Mucosa of gallbladder (tissue), 1 donor: ENCODE results near the gene FTSJ1. TPM values are rescaled to one million over a fixed set of nuclear protein-coding genes. Genes with fewer than 3 reads are reported as not detected.
"Not testable (repeated sequence)": the region's sequence is repeated elsewhere in the genome, so short reads cannot be mapped to it uniquely, and the experiment has no call there.

ENCODE experiments used
- DNase-seq: peaks from one replicate; pipeline ENCODE4 v3.0.0-alpha.2; 2020; ENCODE audit warnings: low spot score
- total RNA-seq: library from RNA; stranded (reverse); gene quantifications from one replicate; pipeline ENCODE4 v1.2.1, GENCODE V29; 2021
- donor health status: DM: no; HTN: no; CAD: no.

Gene FTSJ1, protein sequence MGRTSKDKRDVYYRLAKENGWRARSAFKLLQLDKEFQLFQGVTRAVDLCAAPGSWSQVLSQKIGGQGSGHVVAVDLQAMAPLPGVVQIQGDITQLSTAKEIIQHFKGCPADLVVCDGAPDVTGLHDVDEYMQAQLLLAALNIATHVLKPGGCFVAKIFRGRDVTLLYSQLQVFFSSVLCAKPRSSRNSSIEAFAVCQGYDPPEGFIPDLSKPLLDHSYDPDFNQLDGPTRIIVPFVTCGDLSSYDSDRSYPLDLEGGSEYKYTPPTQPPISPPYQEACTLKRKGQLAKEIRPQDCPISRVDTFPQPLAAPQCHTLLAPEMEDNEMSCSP
- total RNA-seq: 24.6 TPM

- DNase-seq: peak; percentile 93
Measured at GRCh38 chrX:48475774-48476577, at the start of gene FTSJ1. TSS of gene FTSJ1 (plus strand) at chrX:48476199. CDS start at chrX:48478048, 1,849 bp downstream.

GRCh38 chrX:48427027-48427716, 48.8 kb upstream of the FTSJ1 start:
- DNase-seq: not testable (repeated sequence)

DNA sequence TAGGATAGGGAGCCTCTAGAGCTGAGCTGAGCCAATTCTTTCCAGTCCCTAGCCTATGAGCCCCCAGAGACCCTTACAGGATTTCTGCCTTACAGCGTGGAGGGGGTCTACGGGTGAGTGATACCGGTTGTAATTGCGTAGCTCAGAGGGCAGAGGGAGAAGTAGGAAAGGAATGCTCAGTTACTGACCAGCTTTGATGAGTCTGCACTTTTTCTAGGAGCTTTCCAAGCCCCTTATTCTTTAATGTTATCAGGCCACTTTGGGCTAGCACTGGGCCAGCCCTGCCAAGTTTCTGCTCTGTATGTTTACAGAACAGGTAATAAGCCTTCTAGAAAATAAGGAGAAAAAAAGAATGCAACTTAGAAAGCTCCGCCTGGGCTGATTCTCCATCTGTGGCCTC, 46.4 kb upstream of the FTSJ1 start:
- not testable (repeated sequence) for DNase-seq

- DNase-seq: not testable (repeated sequence)
Measured at GRCh38 chrX:48430166-48430565, 45.8 kb upstream of the FTSJ1 start.

DNA sequence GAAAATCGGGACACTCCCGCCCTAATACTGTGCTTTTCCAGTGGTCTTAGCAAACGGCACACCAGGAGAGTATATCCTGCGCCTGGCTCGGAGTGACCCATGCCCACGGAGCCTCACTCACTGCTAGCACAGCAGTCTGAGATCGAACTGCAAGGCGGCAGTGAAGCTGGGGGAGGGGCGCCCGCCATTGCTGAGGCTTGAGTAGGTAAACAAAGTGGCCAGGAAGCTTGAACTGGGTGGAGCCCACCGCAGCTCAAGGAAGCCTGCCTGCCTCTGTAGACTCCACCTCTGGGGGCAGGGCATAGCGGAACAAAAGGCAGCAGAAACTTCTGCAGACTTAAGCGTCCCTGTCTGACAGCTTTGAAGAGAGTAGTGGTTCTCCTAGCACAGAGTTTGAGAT, 42.3 kb upstream of the FTSJ1 start:
- not testable (repeated sequence) for DNase-seq

DNA sequence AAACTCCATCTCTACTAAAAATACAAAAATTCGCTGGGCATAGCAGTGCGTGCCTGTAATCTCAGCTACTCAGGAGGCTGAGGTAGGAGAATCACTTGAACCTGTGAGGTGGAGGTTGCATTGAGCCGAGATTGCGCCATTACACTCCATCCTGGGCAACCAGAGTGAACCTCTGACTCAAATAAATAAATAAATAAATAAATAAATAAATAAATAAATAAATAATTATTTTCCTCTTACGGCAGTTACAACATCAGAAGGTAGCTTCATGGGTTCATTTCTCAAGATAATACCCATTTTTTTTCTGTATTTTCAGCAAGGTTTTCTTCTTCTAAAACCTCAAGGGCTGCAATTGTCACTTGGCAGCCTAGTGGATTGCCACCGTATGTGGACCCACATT, 28.8 kb upstream of the FTSJ1 start:
- DNase-seq: not testable (repeated sequence)

GRCh38 chrX:48450076-48450475, 25.9 kb upstream of the FTSJ1 start:
- no peak for DNase-seq

DNA sequence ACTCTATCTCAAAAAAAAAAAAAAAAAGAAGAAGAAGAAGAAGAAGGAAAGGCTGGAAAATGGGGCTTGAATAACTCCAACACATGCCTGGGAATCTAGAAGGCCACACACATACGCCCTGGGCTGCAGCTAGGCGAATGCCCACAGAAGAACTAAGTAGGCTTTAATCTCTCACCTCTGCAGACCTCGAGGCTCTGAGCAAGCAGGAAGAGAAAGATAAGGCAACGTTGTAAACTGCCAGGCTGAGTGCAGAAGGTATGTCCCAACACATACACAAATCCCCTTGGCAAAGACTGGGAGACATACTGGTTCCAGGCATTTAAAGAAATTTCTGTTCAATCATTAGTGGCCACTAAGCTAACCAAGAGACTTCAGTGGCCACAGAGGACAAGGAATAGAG, 24.3 kb upstream of the FTSJ1 start:
- no peak for DNase-seq

DNA sequence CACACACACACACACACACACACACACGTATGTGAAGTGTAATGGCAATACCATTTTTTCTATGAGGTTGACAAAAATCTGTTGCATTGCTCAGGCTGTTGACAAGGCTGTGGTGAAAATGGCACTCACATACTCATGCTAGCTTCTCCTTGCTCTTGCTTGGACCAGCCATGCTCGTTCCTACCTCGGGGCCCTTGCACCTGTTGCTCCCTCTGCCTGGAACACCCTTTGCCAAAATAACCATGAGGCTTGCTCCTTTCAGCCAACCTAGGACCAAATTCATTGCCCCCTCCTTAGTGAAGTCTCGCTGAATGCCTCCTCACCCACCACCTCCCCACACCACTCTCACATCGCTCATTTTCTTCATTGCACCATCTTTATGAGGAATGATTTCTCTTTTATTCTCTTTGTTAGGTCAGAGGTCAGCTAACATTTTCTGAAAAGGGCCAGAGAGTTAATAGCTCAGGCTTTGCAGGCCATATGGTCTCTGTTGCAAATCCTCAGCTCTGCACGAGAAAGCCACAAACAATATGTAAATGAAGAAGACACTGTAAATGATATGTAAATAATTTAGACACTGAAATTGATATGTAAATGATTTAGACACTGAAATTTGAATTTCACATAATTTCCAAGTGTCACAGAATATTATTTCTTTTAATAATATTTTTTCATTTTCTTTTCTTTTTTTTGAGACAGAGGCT, 19.2 kb upstream of the FTSJ1 start:
- no peak for DNase-seq

GRCh38 chrX:48458711-48459110, 17.3 kb upstream of the FTSJ1 start:
- DNase-seq: no peak

- DNase-seq: no peak
Measured at GRCh38 chrX:48459483-48459882, 16.5 kb upstream of the FTSJ1 start.

DNA sequence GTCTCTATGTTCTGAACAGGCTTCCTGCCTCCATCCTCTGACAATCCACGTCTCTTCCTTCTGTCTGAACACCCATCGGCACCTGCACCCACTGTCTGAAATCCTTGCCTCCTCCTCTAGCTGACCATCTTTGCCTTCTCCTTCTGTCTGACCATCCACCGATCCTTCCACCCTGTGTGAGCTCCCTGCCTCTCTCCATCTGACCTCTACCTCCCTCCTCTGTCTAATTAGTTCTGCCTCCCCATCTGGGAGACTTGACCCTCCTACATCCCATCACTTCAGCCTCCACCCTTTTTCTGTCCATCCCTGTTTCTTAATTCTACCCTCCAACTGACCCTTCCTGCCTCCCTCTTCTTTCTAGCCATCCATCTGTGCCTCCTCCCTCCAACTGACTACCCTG, 16.0 kb upstream of the FTSJ1 start:
- no peak for DNase-seq

- no peak for DNase-seq
Measured at GRCh38 chrX:48460606-48461005, 15.4 kb upstream of the FTSJ1 start.

- no peak for DNase-seq
Measured at GRCh38 chrX:48461830-48462229, 14.2 kb upstream of the FTSJ1 start.

GRCh38 chrX:48465336-48465933, 10.6 kb upstream of the FTSJ1 start:
- no peak for DNase-seq

- DNase-seq: no peak
Measured at GRCh38 chrX:48466696-48467095, 9.3 kb upstream of the FTSJ1 start.

GRCh38 chrX:48467281-48467761, 8.7 kb upstream of the FTSJ1 start:
- DNase-seq: no peak

DNA sequence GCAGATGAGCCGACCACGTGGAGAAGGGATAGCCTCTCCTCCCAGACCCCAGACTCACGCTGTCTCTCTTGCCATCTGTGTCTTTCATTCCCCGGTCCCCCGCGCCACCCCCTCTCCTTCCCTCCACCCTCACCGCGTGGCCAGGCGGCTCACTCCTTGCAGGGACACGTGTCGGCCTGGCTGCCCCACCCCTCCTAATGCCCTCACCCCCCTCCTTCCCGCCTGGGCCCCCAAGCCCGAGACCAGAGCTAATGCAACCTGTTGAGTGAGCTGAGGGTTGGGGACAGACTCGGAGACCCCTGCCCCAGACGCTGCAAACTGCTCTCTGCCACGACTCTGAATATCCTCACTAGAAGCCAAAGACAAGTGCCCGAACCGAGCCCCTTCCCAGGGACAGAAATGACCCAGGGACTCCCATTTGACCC, 7.7 kb upstream of the FTSJ1 start:
- DNase-seq: no peak

DNA sequence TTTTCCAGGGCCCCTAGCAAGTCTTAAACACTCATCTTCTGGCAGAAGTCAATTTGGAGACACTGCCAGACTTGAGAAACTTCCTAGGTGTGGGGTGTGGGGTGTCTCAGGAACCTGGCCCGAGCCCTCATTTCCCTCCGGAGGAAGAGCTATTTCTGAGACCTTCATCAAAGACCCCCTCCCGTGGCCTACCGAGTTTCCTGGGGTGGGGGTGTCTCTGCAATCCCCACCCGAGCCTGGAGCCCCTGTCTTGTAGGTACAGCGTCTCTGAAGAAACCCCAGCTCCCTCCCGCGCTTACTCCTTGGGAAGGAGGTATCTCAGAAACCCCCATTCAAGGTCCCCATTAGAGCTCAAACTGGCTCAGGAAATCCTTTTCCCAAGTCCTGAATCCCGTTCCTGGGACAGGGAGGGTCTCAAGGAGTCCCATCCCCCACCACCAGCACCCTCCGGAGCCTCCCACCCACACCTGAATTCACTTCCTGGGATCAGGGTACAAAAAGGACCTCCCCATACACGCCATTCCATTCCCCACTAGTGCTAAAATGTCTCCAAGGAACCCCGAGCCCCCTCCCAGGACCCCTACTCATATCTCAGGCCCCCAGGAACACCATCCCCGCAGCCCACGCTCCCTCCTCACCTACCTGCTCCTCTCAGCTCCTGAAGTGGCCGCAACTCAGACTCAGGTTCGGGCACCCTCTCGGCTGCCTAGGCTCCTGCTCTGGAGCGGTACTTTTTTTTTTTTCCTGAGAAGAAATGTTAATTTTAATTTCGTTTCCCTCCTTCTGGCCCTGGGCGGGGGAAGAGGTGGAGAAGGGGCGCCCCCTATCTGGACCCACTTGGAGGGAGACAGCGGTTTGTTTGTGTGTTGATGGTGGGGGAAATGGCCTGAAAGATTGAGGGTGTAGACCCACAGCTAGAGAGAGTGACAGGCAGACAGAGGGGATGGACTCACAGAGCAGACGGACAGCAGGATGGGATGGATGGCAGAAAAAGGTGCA, 7.0 kb upstream of the FTSJ1 start:
- DNase-seq: no peak
